ENCODE results near the gene EFCAB13.

DNA sequence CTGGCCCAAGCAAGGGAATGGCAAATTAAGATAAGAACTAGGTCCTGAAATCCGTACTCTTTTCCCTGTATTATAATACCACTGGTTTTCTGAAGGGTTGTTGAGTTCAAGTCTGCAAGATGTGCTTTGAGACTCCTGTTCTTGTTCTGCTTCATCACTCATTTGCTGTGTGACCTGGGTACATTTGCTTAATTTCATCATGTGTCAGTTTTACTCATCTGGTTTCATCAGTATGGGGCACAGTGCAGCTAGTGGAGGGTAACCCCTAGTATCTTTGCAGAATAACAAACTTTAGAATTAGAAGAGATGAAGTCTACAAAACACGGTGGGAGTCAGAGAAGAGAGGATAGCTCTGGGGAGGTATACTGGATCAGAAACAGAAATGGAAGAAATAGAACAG lies 21.9 kb upstream of the EFCAB13 start:
- TF ChIP-seq, protein P1, sequence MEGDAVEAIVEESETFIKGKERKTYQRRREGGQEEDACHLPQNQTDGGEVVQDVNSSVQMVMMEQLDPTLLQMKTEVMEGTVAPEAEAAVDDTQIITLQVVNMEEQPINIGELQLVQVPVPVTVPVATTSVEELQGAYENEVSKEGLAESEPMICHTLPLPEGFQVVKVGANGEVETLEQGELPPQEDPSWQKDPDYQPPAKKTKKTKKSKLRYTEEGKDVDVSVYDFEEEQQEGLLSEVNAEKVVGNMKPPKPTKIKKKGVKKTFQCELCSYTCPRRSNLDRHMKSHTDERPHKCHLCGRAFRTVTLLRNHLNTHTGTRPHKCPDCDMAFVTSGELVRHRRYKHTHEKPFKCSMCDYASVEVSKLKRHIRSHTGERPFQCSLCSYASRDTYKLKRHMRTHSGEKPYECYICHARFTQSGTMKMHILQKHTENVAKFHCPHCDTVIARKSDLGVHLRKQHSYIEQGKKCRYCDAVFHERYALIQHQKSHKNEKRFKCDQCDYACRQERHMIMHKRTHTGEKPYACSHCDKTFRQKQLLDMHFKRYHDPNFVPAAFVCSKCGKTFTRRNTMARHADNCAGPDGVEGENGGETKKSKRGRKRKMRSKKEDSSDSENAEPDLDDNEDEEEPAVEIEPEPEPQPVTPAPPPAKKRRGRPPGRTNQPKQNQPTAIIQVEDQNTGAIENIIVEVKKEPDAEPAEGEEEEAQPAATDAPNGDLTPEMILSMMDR (IDR thresholded peaks at IDR 0.05; ENCODE audit: poor library complexity): no peak
- TF ChIP-seq EZH2 (IDR thresholded peaks at IDR 0.05; ENCODE audit: borderline replicate concordance): no peak

Data from hepatocyte (in vitro differentiated cells).